ENCODE measurements around the gene CMTM3. TPM values are rescaled to one million over a fixed set of nuclear protein-coding genes. Genes with fewer than 3 reads are reported as not detected.
"Not testable (repeated sequence)": the region's sequence is repeated elsewhere in the genome, so short reads cannot be mapped to it uniquely, and the experiment has no call there.

Gene CMTM3
- total RNA-seq, 1 donor from 2014 or later = 48.2 TPM

DNA sequence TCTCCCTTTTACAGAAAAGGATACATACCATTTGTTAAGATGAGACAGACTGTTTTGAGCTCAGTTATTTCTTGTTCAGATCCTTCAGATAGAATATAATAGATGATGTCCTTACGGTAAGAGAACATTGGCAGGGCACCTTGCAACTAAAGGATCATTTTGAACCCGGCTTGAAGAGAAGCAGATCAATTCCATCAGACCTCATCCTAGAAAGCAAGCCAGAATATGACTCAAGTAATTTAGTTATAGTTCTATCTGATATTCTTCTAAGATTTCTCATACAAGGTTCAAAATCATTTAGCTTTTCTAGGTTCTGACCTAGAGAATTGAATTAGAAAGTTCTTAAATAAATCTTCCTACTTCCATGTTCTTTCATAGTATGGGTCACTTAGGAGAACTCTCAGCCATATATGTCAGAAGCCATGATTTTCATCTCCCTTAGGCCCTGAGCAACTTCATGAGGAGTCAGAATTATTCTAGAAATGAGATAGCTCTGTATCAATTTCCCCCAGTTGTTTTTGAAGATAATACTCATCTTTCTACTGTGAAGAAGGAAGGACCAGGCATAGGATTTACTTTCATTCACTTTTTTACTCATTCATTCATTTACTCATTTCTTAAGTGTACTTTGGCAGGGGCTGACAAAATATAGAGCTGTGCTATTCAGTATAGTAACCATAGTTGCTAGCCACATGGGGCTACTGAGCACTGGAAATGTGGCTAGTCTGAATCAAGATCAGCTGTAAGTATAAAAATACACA is 40.8 kb upstream of the CMTM3 start:
- TF ChIP-seq, protein P1, sequence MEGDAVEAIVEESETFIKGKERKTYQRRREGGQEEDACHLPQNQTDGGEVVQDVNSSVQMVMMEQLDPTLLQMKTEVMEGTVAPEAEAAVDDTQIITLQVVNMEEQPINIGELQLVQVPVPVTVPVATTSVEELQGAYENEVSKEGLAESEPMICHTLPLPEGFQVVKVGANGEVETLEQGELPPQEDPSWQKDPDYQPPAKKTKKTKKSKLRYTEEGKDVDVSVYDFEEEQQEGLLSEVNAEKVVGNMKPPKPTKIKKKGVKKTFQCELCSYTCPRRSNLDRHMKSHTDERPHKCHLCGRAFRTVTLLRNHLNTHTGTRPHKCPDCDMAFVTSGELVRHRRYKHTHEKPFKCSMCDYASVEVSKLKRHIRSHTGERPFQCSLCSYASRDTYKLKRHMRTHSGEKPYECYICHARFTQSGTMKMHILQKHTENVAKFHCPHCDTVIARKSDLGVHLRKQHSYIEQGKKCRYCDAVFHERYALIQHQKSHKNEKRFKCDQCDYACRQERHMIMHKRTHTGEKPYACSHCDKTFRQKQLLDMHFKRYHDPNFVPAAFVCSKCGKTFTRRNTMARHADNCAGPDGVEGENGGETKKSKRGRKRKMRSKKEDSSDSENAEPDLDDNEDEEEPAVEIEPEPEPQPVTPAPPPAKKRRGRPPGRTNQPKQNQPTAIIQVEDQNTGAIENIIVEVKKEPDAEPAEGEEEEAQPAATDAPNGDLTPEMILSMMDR (IDR thresholded peaks at IDR 0.05; ENCODE audit: unreplicated experiment) = no peak

DNA sequence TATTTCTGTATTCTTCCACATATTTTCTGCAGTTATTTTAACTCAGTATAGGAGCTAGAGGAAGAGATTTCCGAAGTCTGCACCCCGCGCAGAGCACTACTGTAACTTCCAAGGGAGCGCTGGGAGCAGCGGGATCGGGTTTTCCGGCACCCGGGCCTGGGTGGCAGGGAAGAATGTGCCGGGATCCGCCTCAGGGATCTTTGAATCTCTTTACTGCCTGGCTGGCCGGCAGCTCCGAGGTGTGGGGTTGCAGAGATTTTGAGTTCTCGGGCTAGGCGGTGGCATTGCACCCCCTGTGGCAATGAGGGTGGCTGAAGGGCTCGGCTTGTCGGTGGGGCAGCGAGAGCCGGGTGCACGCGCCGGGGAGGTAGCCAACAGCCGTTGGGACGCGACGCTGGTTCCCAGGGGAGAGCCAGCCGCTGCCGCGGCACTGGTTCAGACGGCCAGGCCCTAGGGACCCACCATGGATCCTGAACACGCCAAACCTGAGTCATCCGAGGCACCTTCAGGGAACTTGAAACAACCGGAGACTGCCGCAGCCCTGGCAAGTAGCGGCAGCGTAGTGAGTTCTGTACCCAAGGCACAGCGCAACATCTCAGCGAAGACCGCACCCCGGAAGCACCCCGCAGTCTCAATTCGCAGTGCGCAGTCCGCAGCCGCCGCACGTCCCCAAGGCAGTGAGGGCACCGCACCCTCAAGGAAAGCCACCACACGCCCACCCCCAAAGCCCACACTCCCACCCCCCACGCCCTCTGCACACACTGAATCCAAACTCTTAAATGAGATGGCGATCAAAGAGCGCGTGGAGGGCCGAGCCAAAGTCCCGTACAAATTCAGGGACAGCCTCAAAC is 38.2 kb upstream of the CMTM3 start, which contains the start of gene CMTM1:
CMTM1 (plus strand) TSS at position 389 of the 851 bp plus-strand sequence; CDS start at position 464, 75 bp downstream.
- no peaks in the 10 kb centered on the region for H3K27me3 Mint-ChIP-seq

More for the DNA sequence above, 40.8 kb upstream of the CMTM3 start:
- no peaks in the 10 kb centered on the region for H3K27me3 Mint-ChIP-seq
- peaks cover 14% of the 10 kb centered on the region for H3K36me3 Mint-ChIP-seq (ENCODE audit: insufficient read depth)
- peaks cover 11% of the 10 kb centered on the region for H3K4me1 Mint-ChIP-seq (ENCODE audit: low read depth)
- H3K27ac Mint-ChIP-seq = no peak overlapping the region
- DNase-seq (ENCODE audit: low spot score, unreplicated experiment) = no peak
- no peak overlapping the region for H3K4me3 Mint-ChIP-seq (ENCODE audit: low read depth)
- no peaks in the 10 kb centered on the region for H3K9me3 Mint-ChIP-seq (ENCODE audit: low read depth)

DNA sequence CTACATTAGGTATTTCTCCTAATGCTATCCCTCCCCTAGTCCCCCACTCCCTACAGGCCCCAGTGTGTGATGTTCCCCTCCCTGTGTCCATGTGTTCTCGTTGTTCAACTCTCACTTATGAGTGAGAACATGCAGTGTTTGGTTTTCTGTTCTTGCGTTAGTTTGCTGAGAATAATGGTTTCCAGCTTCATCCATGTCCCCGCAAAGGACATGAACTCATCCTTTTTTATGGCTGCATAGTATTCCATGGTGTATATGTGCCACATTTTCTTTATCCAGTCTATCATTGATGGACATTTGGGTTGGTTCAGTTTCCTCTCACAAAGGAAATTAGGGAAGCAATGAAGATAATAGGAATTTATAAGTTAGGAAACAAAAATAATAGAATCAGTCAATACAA is 37.2 kb upstream of the CMTM3 start:
- not testable (repeated sequence) for H3K27ac Mint-ChIP-seq; H3K9me3 Mint-ChIP-seq (ENCODE audit: low read depth)
- H3K36me3 Mint-ChIP-seq (ENCODE audit: insufficient read depth) = peaks cover 12% of the 10 kb centered on the region

More for the DNA sequence above, 38.2 kb upstream of the CMTM3 start, which contains the start of gene CMTM1:
- H3K36me3 Mint-ChIP-seq (ENCODE audit: insufficient read depth) = peaks cover 12% of the 10 kb centered on the region
- no peak within 1 kb of the TSS for H3K27ac Mint-ChIP-seq
- TF ChIP-seq, protein P1 (IDR thresholded peaks at IDR 0.05; ENCODE audit: unreplicated experiment) = no peak
- H3K9me3 Mint-ChIP-seq (ENCODE audit: low read depth) = no peaks in the 10 kb centered on the region
- no peak within 1 kb of the TSS for H3K4me3 Mint-ChIP-seq (ENCODE audit: low read depth)
- H3K4me1 Mint-ChIP-seq (ENCODE audit: low read depth) = peaks cover 6% of the 10 kb centered on the region
- DNase-seq (ENCODE audit: low spot score, unreplicated experiment) = no peak

DNA sequence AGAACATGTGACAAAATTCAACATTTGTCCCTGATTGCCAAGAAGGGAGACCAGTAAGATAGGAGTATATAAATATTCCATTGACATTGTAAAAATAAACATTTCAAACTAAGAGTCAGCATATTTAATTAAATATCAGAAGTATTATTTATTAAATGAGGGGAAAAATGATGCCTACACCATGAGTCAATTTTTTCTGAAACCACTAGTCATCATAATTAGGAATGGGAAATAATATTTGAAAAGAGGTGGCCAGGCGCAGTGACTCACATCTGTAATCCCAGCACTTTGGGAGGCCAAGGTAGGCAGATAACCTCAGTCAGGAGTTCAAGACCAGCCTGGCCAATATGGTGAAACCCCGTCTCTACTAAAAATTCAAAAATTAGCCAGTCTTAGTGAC is 36.1 kb upstream of the CMTM3 start:
- Mint-ChIP-seq H3K27me3 (no peaks in the 10 kb centered on the region), H3K9me3 (ENCODE audit: low read depth) (no peaks in the 10 kb centered on the region)
- TF ChIP-seq, protein P1 (IDR thresholded peaks at IDR 0.05; ENCODE audit: unreplicated experiment) = no peak

More for the DNA sequence above, 37.2 kb upstream of the CMTM3 start:
- H3K4me1 Mint-ChIP-seq (ENCODE audit: low read depth); H3K27me3 Mint-ChIP-seq; DNase-seq (ENCODE audit: low spot score, unreplicated experiment); H3K4me3 Mint-ChIP-seq (ENCODE audit: low read depth): not testable (repeated sequence)

DNA sequence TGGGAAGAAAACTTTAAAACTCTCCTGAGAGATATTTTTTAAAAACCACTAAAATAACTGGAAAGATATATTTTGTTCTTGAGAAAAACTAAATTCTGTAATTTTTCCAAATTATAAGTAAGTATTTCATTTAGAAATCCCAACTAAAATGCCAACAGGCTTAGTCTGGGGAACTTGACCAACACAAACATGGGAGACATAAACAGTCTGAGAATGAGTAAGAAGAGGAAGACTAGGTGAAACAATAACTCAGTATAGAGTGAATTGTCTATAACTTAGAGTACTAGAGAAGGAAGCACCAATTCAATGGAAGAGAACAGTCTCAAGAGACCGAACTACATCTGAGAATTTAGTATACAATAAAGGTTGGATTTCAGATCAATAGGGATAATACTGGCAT is 35.4 kb upstream of the CMTM3 start:
- H3K4me1 Mint-ChIP-seq (ENCODE audit: low read depth) = no peaks in the 10 kb centered on the region
- H3K36me3 Mint-ChIP-seq (ENCODE audit: insufficient read depth) = peaks cover 7% of the 10 kb centered on the region
- TF ChIP-seq, protein P1 (IDR thresholded peaks at IDR 0.05; ENCODE audit: unreplicated experiment) = no peak
- H3K9me3 Mint-ChIP-seq (ENCODE audit: low read depth) = no peaks in the 10 kb centered on the region
- no peak overlapping the region for H3K27ac Mint-ChIP-seq
- no peak overlapping the region for H3K4me3 Mint-ChIP-seq (ENCODE audit: low read depth)
- DNase-seq (ENCODE audit: low spot score, unreplicated experiment) = no peak
- no peaks in the 10 kb centered on the region for H3K27me3 Mint-ChIP-seq

More for the DNA sequence above, 36.1 kb upstream of the CMTM3 start:
- H3K4me1 Mint-ChIP-seq (ENCODE audit: low read depth) = no peaks in the 10 kb centered on the region
- H3K36me3 Mint-ChIP-seq (ENCODE audit: insufficient read depth) = peaks cover 11% of the 10 kb centered on the region
- no peak overlapping the region for H3K27ac Mint-ChIP-seq
- DNase-seq (ENCODE audit: low spot score, unreplicated experiment) = no peak
- H3K4me3 Mint-ChIP-seq (ENCODE audit: low read depth) = no peak overlapping the region
